ENCODE results near the gene ENO4. TPM values are rescaled to one million over a fixed set of nuclear protein-coding genes. Genes with fewer than 3 reads are reported as not detected.

Gene ENO4
- total RNA-seq, 2 experiments from 2014 or later = not detected

GRCh38 chr10:116905845-116906210 lies 56.5 kb downstream of the ENO4 start:
- H3K4me1 Mint-ChIP-seq = no peaks in the 10 kb centered on the region
- no peak for DNase-seq
- H3K4me3 Mint-ChIP-seq = no peak overlapping the region
- H3K9me3 Mint-ChIP-seq = no peaks in the 10 kb centered on the region
- no peak overlapping the region for H3K27ac Mint-ChIP-seq
- H3K36me3 Mint-ChIP-seq = no peaks in the 10 kb centered on the region
- peaks cover 20% of the 10 kb centered on the region for H3K27me3 Mint-ChIP-seq

- no peaks in the 10 kb centered on the region for H3K4me1 Mint-ChIP-seq
- H3K27me3 Mint-ChIP-seq = peaks cover 22% of the 10 kb centered on the region
- H3K4me3 Mint-ChIP-seq = no peak overlapping the region
- H3K9me3 Mint-ChIP-seq = no peaks in the 10 kb centered on the region
- no peak overlapping the region for H3K27ac Mint-ChIP-seq
- no peaks in the 10 kb centered on the region for H3K36me3 Mint-ChIP-seq
- no peak for DNase-seq
Observed at GRCh38 chr10:116907245-116907987, 58.1 kb downstream of the ENO4 start.

GRCh38 chr10:116909307-116909706 lies 60.0 kb downstream of the ENO4 start:
- no peak for DNase-seq
- Mint-ChIP-seq H3K4me3 (no peak overlapping the region), H3K36me3 (no peaks in the 10 kb centered on the region), H3K27ac (no peak overlapping the region), H3K9me3 (no peaks in the 10 kb centered on the region), H3K4me1 (no peaks in the 10 kb centered on the region), H3K27me3 (peaks cover 10% of the 10 kb centered on the region)

GRCh38 chr10:116910910-116911309 lies 61.6 kb downstream of the ENO4 start:
- Mint-ChIP-seq H3K4me1 (no peaks in the 10 kb centered on the region), H3K4me3 (no peak overlapping the region), H3K27ac (no peak overlapping the region), H3K36me3 (no peaks in the 10 kb centered on the region), H3K9me3 (no peaks in the 10 kb centered on the region), H3K27me3 (peaks cover 10% of the 10 kb centered on the region)
- no peak for DNase-seq

- Mint-ChIP-seq H3K27me3 (peaks cover 10% of the 10 kb centered on the region), H3K4me1 (no peaks in the 10 kb centered on the region), H3K27ac (no peak overlapping the region), H3K36me3 (no peaks in the 10 kb centered on the region), H3K9me3 (no peaks in the 10 kb centered on the region), H3K4me3 (no peak overlapping the region)
- DNase-seq = no peak
Observed at GRCh38 chr10:116912162-116912561, 62.9 kb downstream of the ENO4 start.

- no peaks in the 10 kb centered on the region for H3K36me3 Mint-ChIP-seq
- DNase-seq = no peak
- H3K27me3 Mint-ChIP-seq = peaks cover 14% of the 10 kb centered on the region
- H3K4me1 Mint-ChIP-seq = no peaks in the 10 kb centered on the region
- H3K4me3 Mint-ChIP-seq = no peak overlapping the region
- H3K27ac Mint-ChIP-seq = no peak overlapping the region
- no peaks in the 10 kb centered on the region for H3K9me3 Mint-ChIP-seq
Observed at GRCh38 chr10:116913695-116914094, 64.4 kb downstream of the ENO4 start.

- Mint-ChIP-seq H3K27ac (no peak overlapping the region), H3K4me3 (no peak overlapping the region), H3K9me3 (no peaks in the 10 kb centered on the region), H3K27me3 (peaks cover 10% of the 10 kb centered on the region), H3K36me3 (no peaks in the 10 kb centered on the region), H3K4me1 (no peaks in the 10 kb centered on the region)
- DNase-seq = no peak
Observed at GRCh38 chr10:116915340-116915739, 66.0 kb downstream of the ENO4 start.

GRCh38 chr10:116917481-116917880 lies 68.2 kb downstream of the ENO4 start:
- no peaks in the 10 kb centered on the region for H3K36me3 Mint-ChIP-seq
- no peak overlapping the region for H3K27ac Mint-ChIP-seq
- peaks cover 4% of the 10 kb centered on the region for H3K27me3 Mint-ChIP-seq
- no peak for DNase-seq
- no peaks in the 10 kb centered on the region for H3K4me1 Mint-ChIP-seq
- no peaks in the 10 kb centered on the region for H3K9me3 Mint-ChIP-seq
- H3K4me3 Mint-ChIP-seq = no peak overlapping the region

- peaks cover 4% of the 10 kb centered on the region for H3K27me3 Mint-ChIP-seq
- no peak overlapping the region for H3K4me3 Mint-ChIP-seq
- no peaks in the 10 kb centered on the region for H3K36me3 Mint-ChIP-seq
- no peak for DNase-seq
- H3K4me1 Mint-ChIP-seq = no peaks in the 10 kb centered on the region
- no peak overlapping the region for H3K27ac Mint-ChIP-seq
- H3K9me3 Mint-ChIP-seq = no peaks in the 10 kb centered on the region
Observed at GRCh38 chr10:116918583-116918982, 69.3 kb downstream of the ENO4 start.

- H3K4me3 Mint-ChIP-seq = no peak overlapping the region
- H3K4me1 Mint-ChIP-seq = no peaks in the 10 kb centered on the region
- no peak for DNase-seq
- H3K27me3 Mint-ChIP-seq = peaks cover 4% of the 10 kb centered on the region
- no peaks in the 10 kb centered on the region for H3K9me3 Mint-ChIP-seq
- no peak overlapping the region for H3K27ac Mint-ChIP-seq
- no peaks in the 10 kb centered on the region for H3K36me3 Mint-ChIP-seq
Observed at GRCh38 chr10:116919164-116919563, 69.9 kb downstream of the ENO4 start.

- peaks cover 4% of the 10 kb centered on the region for H3K27me3 Mint-ChIP-seq
- no peak overlapping the region for H3K4me3 Mint-ChIP-seq
- no peaks in the 10 kb centered on the region for H3K36me3 Mint-ChIP-seq
- H3K4me1 Mint-ChIP-seq = no peaks in the 10 kb centered on the region
- no peak for DNase-seq
- H3K27ac Mint-ChIP-seq = no peak overlapping the region
- H3K9me3 Mint-ChIP-seq = no peaks in the 10 kb centered on the region
Observed at GRCh38 chr10:116919706-116920105, 70.4 kb downstream of the ENO4 start.

GRCh38 chr10:116925056-116925455 lies 75.8 kb downstream of the ENO4 start:
- H3K4me3 Mint-ChIP-seq = no peak overlapping the region
- no peak overlapping the region for H3K27ac Mint-ChIP-seq
- H3K9me3 Mint-ChIP-seq = no peaks in the 10 kb centered on the region
- H3K36me3 Mint-ChIP-seq = no peaks in the 10 kb centered on the region
- no peak for DNase-seq
- no peaks in the 10 kb centered on the region for H3K27me3 Mint-ChIP-seq
- no peaks in the 10 kb centered on the region for H3K4me1 Mint-ChIP-seq

- Mint-ChIP-seq H3K27ac (no peak overlapping the region), H3K4me1 (no peaks in the 10 kb centered on the region), H3K27me3 (peaks cover 3% of the 10 kb centered on the region), H3K9me3 (no peaks in the 10 kb centered on the region), H3K36me3 (no peaks in the 10 kb centered on the region), H3K4me3 (no peak overlapping the region)
- DNase-seq = no peak
Observed at GRCh38 chr10:116926426-116926825, 77.1 kb downstream of the ENO4 start.

GRCh38 chr10:116931806-116932205 lies 82.5 kb downstream of the ENO4 start:
- Mint-ChIP-seq H3K36me3 (no peaks in the 10 kb centered on the region), H3K9me3 (peaks cover 7% of the 10 kb centered on the region)

More at GRCh38 chr10:116931806-116932205, 82.5 kb downstream of the ENO4 start:
- H3K4me1 Mint-ChIP-seq = no peaks in the 10 kb centered on the region
- no peak overlapping the region for H3K4me3 Mint-ChIP-seq
- no peak for DNase-seq
- H3K27me3 Mint-ChIP-seq = peaks cover 12% of the 10 kb centered on the region
- H3K27ac Mint-ChIP-seq = no peak overlapping the region
